Right lobe of liver (tissue), 4 donors: ENCODE measurements around the gene SELPLG.

Experiments used
- POLR2A ChIP-seq: fragments of 450-650 bp; IDR thresholded peaks from one replicate; pipeline ENCODE4 v1.6.1; 2017; ENCODE audit warnings: antibody characterized with exemption, mild to moderate bottlenecking
- TF ChIP-seq, protein P1 (sequence below), 4 donors: fragments of 200-600 bp in 3 of 4; fragments of 450-650 bp in 1 of 4; IDR thresholded peaks; one replicate each; pipeline versions ENCODE4 v1.5.1 to v1.8.0; 2016 to 2022; ENCODE audit warnings: antibody characterized with exemption in 4 of 4, mild to moderate bottlenecking in 2 of 4
- donor health status: DM: no; HTN: no; CAD: no.
- donor health status: DM: no; HTN: no; CAD: no.
- donor health status: DM: no; HTN: yes; CAD: no.

DNA sequence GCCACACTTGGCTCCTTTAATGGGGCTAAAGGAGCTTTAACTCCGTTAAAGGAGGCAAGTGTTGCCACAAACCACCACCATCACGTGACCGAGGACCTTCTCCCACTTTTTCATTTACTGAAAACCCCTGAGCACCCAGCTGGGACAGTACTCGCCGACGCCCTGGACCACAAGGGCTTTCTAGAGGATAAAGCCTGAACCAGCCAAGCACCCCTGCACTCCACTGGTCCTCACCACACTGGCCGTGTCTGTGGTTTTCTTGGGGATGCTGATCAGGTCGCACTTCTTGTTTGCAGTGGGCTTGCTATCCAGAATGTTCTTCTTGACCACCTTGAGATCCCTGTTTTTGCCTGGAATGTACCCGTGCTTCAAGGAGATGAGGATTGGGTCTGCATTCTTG lies 14.7 kb upstream of the SELPLG start:
- TF ChIP-seq, protein P1, sequence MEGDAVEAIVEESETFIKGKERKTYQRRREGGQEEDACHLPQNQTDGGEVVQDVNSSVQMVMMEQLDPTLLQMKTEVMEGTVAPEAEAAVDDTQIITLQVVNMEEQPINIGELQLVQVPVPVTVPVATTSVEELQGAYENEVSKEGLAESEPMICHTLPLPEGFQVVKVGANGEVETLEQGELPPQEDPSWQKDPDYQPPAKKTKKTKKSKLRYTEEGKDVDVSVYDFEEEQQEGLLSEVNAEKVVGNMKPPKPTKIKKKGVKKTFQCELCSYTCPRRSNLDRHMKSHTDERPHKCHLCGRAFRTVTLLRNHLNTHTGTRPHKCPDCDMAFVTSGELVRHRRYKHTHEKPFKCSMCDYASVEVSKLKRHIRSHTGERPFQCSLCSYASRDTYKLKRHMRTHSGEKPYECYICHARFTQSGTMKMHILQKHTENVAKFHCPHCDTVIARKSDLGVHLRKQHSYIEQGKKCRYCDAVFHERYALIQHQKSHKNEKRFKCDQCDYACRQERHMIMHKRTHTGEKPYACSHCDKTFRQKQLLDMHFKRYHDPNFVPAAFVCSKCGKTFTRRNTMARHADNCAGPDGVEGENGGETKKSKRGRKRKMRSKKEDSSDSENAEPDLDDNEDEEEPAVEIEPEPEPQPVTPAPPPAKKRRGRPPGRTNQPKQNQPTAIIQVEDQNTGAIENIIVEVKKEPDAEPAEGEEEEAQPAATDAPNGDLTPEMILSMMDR (IDR thresholded peaks at IDR 0.05): no peak
- TF ChIP-seq POLR2A: no peak
